Ovary (tissue), 3 donors: ENCODE data around the gene VPS26C.

Source experiments
- POLR2A ChIP-seq: fragments of 450-650 bp; IDR thresholded peaks from one replicate; pipeline ENCODE4 v1.6.1; 2017; ENCODE audit warnings: antibody characterized with exemption, mild to moderate bottlenecking, moderate library complexity
- TF ChIP-seq, protein P1 (sequence below), 3 donors: fragments of 450-650 bp in 2 of 3; fragments of 200-600 bp in 1 of 3; IDR thresholded peaks; one replicate each; pipeline versions ENCODE4 v1.5.1 to v1.8.0; 2016 to 2022; ENCODE audit warnings: antibody characterized with exemption in 3 of 3, mild to moderate bottlenecking in 1 of 3
- donor health status: DM: no; HTN: no; CAD: no.

DNA sequence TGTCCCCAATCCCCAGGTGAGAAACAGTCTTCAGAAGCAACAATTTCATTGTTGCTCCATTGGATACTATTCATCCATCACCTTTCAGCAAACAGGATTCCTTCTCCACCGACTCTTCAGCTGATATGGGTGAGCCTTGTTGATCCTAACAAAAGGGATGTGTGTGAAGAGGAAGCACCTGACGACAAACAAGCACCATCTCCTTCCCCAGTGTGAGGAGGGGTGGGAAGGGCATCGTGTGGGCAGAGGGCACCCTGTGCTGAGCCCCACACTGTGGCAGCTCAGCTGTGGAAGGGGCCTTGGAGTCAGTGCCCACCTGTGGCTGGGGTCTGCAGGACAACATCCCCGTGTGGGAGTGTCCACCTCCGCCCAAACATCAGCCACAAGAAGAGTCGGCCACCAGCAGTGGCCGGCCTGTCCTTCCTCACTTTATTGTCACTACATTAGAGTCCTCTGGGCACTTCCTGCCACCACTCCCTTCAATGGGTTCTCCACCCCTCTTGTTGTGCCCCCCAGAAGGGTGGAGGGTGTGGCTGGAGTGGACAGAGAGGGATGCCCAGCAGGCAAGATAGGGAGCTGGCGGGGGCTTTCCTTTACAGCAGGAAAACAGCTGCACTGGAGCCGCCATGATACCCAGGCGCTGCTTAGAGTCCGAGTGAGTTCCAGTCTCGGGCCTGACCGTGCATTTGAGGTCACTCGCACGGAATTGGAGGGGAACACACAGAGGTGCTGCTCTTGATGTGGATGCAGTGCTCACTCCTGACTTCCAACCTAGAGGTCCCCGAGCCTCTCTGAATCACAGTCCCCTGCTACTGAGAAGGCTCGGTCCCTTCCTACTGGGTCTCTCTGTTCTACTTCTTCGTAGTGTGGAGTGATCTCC is 40.9 kb downstream of the VPS26C start:
- TF ChIP-seq, protein P1, sequence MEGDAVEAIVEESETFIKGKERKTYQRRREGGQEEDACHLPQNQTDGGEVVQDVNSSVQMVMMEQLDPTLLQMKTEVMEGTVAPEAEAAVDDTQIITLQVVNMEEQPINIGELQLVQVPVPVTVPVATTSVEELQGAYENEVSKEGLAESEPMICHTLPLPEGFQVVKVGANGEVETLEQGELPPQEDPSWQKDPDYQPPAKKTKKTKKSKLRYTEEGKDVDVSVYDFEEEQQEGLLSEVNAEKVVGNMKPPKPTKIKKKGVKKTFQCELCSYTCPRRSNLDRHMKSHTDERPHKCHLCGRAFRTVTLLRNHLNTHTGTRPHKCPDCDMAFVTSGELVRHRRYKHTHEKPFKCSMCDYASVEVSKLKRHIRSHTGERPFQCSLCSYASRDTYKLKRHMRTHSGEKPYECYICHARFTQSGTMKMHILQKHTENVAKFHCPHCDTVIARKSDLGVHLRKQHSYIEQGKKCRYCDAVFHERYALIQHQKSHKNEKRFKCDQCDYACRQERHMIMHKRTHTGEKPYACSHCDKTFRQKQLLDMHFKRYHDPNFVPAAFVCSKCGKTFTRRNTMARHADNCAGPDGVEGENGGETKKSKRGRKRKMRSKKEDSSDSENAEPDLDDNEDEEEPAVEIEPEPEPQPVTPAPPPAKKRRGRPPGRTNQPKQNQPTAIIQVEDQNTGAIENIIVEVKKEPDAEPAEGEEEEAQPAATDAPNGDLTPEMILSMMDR (IDR thresholded peaks at IDR 0.05): no peak
- no peak for TF ChIP-seq POLR2A
